Posterior vena cava (tissue), 2 donors: Measurements from ENCODE around the gene FRY. TPM values are rescaled to one million over a fixed set of nuclear protein-coding genes. Genes with fewer than 3 reads are reported as not detected.

Experiments
- DNase-seq: peaks from one replicate; pipeline ENCODE4 v3.0.0-alpha.2; 2020; ENCODE audit warnings: low spot score
- intact Hi-C, 2 donors: fragments of 100-400 bp; cut with DNase I; formaldehyde crosslinking; loops; one replicate each; pipeline versions ENCODE4 v1.14.1 to v1.14.2; 2022 to 2023
- total RNA-seq, 2 donors: library from RNA; stranded (reverse); fragmentation: NEBNext Ultra II Directional; extraction: Animal tissue kit (Norgen Biotek cat#: 25700); gene quantifications; one replicate each; pipeline ENCODE4 v1.2.1, GENCODE V29; 2021
- donor health status: DM: yes; HTN: yes; CAD: no.
- donor health status: DM: yes; HTN: yes; CAD: no.

Gene FRY
- total RNA-seq, 2 donors from 2014 or later, result 97.1 to 207 TPM

DNA sequence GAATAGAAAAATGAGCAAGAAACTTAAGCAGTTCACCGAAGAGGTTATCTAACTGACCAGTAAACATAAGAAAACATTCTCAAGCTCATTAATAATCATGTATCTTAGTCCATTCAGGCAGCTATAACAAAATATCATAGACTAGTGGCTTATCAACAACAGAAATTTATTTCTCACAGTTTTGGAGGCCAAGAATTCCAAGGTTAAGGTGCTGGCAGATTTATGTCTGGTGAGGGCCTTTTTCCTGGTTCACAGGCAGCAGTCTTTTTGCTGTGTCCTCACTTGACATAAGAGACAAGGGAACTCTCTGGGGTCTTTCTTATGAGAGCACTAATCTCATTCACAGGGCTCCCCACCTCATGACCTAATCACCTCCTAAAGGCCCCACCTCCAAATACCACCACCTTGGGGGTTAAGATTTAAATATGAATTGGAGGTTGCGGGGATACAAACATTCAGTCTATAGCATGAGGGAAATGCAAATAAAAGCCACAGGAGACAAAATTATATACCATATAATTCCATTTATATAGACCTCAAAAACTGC lies 160.0 kb downstream of the FRY start:
- intact Hi-C loops, result no loop called here
- DNase-seq, result no peak

DNA sequence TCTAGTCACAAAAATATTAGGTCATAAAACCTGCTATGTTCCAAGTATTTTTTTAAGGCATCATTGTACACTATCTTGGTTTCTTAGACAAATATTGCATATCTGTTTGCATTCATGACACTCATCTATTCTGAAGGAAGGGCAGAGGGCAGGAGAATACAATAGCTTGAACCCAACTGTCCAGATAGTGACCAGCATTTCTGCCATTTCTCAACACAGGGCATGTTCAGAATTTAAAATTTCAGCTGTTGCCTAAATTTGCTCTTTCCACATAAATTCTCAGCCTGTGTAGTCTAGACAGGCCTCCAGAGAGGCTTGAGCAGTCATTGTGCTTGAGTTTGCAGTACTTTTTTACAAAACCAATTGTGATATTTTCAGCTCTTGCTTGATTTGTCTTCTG lies 164.1 kb downstream of the FRY start:
- intact Hi-C loops, result no loop called here
- DNase-seq, result no peak

DNA sequence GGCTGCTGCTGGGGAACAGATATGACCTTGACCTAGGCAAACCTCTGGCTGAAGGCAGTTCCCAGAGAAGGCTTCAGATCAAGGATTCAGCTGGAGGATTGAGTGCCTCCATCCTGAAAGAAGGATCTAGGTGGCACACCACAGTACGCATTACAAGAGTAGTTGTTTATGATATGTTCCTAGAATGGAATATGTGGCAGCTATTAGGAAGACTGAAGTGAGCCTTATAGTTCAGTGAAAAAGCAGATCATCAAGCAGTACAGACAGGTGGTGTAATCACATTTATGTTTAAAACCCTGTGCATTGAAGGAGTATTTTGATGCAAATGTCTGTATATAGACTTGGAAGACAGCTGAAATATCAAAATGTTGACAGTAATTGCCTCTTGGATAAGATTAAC lies 167.6 kb downstream of the FRY start:
- intact Hi-C loops, result no loop called here
- DNase-seq, result no peak

DNA sequence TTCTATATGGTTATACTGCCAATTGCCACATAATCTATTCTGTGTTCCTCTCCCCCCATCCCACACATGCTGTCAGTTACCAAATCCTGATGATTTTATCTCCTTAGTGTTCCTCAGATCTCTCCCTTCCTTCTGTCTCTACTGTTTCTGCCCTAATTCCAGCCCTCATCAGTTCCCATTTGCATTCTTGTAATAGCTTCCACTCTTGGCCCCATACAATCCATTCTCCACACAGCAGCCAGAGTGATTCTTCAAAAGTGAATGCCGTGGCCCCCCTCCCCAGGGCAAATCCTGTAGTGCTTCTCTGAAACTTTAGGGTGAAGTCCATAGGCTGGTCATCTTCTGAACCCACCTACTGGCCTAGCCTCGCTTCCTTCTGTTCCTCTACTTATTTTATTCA lies 169.2 kb downstream of the FRY start:
- intact Hi-C loops, result no loop called here
- no peak for DNase-seq

DNA sequence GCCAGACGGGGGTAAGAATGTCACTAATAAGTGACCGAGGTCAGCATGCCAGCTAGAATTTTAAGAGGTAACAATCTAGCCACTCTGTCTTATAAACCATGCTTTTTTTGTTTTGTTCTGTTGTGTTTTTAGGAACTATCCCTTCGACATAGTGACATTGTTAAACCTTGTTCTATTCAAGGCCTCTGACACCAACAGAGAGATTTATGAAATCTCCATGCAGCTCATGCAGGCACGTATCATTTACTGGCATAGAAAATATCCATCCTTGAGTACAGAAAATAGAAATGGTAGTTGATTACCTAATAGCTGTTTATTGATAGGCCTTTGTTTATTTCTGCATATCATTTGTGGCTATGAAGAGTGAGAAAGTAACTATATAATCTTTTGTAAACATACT lies 170.2 kb downstream of the FRY start:
- intact Hi-C loops, result loop anchor here in 1 of 2 donors (2.0 kb wide), 1 partner anchor 49 kb away; no protein-coding TSS in a partner anchor
- DNase-seq, result no peak

DNA sequence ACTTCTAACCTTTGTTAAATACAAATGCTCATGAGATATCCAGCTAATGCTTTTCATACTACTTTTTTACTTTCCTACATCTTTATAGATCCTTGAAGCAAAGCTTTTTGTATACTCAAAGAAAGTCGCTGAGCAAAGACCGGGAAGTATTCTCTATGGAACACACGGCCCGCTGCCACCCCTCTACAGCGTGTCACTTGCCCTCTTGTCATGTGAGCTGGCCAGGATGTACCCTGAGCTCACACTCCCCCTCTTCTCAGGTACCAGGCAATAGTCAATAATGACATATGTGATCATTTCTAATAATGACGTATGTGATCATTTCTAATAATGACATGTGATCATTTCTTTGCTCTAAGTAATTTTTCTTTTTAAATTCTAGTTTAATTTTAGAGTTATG lies 170.7 kb downstream of the FRY start:
- no peak for DNase-seq
- intact Hi-C loops, result loop anchor here in 1 of 2 donors (2.0 kb wide), 1 partner anchor 49 kb away; no protein-coding TSS in a partner anchor

DNA sequence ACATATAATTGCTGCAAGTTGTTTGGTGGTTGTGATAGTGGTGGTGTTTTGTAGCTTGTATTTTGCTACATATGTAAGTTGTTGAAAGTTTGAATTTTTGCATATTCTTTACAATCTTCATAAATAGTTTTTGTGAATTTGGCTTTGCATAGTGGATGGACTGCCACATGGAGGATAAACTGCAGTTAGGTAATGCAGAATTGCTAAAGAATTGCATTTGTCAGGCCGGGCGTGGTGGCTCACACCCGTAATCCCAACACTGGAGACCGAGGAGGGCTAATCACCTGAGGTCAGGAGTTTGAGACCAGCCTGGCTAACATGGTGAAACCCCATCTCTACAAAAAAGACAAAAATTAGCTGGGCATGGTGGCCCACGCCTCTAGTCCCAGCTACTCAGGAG lies 171.6 kb downstream of the FRY start:
- no peak for DNase-seq
- intact Hi-C loops, result loop anchor here in 1 of 2 donors (2.0 kb wide), 1 partner anchor 50 kb away; no protein-coding TSS in a partner anchor

DNA sequence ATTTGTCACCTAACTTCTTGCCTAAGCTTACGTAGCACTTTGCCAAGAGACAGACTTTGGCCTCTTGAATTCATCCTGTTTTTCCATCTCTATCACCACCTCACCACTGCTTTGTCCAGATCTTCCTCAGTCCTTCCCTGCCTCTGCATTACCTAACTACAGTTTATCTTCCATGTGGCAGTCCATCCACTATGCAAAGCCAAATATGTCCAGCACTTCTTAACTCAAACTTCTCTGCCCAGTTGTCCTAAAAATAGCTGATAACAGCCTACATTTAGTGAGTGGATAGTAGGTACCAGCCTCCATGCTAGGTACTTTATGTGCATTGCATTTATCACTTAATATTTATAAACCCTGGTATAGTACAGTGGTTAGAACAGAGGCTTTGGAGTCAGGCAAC lies 172.2 kb downstream of the FRY start:
- intact Hi-C loops, result loop anchor here in 1 of 2 donors (2.0 kb wide), 1 partner anchor 51 kb away; no protein-coding TSS in a partner anchor
- DNase-seq, result no peak

DNA sequence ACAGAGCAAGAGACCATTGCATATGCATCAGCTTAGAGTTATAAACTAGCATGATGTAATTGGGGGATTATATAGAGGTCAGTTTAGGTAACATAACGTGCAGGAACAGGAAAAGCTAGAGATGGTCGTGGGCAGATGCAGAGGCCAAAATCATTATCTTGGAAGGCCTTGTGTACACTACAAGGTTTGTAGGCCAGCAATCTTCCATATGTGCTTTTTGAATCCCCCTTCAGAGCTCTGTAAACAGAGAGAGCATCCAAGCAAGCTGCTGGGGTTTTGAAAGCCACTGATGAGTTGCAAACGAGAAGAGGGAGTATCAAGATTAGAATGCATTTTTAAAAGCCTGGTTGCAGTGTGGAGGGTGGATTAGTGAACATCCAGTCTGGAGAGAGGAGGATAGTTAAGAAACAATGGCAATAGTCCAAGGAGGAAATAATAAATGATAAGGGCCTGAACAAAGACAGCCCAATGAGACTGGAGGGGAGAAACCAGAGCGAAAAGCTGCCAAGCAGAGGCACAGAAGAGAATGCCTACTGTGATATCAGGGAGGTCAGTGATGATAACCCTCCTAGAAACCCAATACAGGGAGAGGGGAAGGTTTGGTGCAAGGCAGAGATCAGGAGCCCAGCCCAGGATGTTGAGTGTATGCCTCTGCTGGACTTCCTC lies 174.0 kb downstream of the FRY start:
- no peak for DNase-seq
- intact Hi-C loops, result no loop called here

DNA sequence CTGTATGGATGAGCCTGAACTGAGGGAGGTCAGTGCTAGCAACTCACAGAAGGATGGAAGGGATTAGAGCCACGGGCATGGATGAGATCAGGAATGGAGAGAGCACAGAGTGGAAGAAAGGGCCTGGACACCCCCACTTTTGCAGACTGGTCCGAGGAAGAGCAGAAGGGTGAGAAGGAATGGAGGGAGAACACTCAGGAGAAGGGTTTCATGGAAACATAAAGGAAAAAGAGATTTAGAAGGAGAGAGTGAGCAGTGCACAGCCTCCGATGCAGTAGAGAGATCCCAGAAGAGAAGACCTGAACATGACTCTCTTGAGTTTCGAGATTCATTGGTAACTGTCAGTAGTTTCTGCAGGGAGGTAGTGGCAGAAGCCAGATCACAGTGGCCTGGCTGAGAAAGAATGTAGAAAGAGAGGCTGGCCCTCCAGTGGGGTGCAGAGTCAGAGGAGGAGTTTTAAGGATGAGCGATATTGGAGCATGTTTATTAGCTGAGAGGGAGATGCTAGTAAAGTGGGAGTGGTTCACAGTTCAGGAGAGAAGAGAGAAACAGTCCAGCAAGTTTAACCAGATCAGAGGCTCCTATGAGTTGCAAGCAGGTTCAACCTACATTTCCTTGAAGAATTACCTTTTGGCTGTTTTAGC lies 174.6 kb downstream of the FRY start:
- DNase-seq, result no peak
- intact Hi-C loops, result no loop called here

DNA sequence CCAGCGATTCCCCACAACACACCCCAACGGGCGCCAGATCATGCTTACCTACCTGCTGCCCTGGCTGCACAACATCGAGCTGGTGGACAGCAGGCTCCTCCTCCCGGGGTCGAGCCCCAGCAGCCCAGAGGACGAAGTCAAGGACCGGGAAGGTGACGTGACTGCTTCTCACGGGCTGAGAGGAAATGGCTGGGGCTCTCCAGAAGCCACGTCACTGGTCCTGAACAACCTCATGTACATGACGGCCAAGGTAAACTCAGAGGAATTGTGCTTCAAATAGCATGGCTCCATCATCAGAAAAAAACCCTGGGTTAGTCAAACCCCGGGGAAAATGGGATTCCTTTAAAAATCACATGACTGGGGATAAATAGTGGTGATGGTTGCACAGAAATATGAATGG lies 177.3 kb downstream of the FRY start:
- no peak for DNase-seq

DNA sequence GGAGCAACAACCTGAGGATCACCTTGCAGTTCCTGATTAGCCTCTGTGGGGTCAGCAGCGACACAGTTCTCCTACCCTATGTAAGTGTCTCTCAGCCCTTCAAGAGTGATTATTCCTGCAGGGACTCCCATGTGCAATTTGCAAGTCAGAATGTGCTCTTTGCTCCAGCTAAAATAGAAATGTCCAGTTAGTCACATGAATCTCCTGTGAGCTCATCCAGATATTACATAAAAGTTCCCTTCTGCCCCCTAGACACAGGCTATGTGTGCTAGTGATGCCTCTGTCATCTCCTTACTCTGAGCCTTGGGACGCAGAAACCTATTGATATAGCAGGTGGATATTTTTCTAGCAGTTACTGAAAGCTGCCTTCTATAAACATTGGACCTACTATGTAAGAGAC lies 178.1 kb downstream of the FRY start:
- intact Hi-C loops, result no loop called here
- no peak for DNase-seq

More for the DNA sequence above, 177.3 kb downstream of the FRY start:
- intact Hi-C loops, result no loop called here

DNA sequence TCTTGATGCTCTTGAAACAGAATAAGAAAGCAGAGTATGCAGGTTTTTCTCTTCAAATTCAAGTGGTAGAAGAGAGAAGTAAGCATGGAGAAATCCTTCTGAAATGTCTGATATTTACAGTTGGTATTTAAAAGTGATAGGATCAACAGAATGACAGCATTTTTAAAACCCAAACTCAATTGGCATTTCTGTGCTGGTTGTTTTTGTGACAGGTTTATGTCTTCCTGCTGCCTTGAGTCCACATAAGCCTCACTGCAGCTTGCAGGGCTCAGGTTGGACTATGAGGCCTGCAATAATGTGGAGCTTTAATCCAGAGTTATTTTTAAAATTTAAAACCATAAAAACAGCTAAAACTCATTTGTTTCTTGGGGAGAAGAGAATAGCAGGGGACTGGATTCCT lies 178.5 kb downstream of the FRY start:
- no peak for DNase-seq
- intact Hi-C loops, result no loop called here

DNA sequence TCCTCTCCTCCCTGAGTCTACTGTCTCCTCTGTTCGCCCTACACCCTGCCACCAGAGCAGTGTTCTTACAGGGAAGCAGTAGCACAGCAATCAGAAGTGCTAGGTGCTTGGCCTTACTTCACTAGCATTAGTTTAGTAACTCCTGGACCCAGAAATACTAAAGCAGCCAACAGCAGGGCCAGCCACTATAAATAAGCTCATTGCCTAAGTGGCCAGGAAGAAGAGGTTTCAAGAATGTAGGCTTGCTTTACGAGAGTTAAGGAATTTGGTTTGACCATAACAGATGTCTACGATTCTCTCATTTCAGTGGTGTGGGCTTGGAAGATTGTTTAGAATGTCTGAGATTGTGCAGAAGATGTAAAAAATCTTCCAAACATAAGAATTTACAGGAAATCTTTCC lies 180.2 kb downstream of the FRY start:
- no peak for DNase-seq
- intact Hi-C loops, result no loop called here

DNA sequence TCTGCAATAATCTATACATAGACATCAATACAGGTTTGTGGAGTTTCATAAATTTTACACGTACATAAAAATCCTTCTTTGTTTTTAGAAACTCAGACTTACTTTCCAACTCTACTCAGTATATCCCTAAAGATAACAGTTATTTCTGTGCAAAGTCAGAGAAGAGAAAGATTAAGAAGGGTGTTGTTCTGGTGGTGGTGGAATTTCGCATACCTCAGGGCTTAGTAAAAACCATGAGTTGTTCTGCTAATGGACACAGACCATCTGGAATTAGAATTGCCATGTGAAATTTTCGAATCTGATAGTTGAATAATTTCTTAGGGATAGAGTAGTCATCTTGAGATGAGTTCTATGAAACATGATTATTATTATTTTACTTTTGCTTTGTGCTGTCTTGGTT lies 180.8 kb downstream of the FRY start:
- intact Hi-C loops, result no loop called here
- no peak for DNase-seq

DNA sequence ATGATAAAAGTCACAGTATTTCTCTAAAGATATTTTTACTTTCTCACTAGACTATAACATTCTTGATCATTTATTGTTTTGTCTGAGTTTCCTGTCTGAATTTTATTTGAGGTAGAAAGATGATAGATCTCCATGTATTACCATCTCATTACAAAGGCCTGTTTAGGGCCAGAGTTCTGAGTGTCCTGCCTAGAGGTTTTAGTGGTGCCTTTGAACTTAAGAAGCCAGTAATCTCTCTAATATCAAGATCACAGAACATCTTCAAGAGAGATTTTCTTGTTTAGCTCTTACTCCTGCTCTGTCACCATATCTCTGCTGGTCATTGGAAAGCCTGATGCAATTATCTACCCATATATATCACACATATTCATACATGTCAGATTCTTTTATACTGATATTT lies 182.1 kb downstream of the FRY start:
- intact Hi-C loops, result no loop called here
- DNase-seq, result no peak

DNA sequence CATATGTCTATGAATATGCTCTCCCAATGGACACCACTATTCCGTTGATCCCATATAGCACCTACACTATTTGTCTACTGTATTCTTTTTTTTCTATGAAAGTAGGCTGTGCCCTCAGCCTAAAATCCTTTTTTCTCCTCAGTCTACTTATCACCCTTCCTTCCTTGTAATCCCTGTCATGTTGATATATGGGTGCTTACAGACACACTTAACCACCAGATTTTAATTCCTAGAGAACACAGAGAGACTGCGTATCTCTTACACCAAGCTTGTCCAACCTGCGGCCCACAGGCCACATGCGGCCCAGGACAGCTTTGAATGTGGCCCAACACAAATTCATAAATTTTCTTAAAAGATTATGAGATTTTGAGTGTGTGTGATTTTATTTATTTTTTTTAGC lies 182.5 kb downstream of the FRY start:
- DNase-seq, result no peak
- intact Hi-C loops, result no loop called here

DNA sequence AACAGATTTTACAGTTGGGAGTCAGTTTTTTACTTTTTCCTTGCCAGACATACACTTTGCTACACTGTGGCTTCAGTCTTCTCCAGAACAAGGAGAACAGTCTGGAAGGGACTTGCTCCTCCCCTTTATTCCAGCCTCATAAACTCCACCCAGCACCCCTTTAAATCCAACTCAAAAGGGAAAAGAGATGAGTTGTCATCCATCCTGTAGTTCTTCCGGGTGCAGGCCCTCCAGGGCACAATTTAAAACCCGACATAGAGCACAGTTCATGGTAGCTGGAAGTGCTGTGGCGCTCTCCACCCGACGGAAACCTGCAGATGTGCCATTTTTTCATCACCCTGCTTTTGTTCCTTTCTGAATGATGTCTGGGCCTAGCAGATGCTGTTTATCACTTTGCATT lies 184.7 kb downstream of the FRY start:
- intact Hi-C loops, result no loop called here
- no peak for DNase-seq

DNA sequence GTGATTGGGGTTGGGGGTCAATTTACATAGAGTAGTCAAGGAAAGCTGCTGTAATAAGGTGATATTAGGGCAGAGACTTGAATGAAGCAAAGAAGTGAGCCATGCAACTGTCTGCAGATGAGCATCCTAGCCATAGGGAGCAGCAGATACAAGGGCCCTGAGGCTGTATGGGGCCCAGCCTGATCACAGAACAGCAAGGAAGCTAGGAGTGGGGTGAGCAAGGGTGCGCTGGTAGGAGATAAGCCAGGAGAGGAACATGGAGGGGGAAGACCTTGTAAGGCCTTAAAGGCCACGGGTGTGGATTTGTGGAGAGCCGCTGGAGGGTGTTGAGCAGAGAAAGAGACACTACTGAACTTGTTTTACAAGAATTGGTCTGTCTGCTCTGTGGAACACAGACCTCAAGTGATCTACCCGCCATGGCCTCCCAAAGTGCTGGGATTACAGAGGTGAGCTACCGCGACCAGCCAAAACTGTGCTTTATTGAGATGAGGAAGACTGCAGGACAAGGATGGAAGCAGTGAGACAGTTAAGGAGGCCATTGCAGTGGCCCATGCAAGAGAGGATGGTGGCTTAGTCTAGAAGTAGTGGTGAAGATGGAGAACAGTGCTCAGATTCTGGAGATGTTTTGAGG lies 190.6 kb downstream of the FRY start:
- intact Hi-C loops, result no loop called here
- DNase-seq, result no peak

DNA sequence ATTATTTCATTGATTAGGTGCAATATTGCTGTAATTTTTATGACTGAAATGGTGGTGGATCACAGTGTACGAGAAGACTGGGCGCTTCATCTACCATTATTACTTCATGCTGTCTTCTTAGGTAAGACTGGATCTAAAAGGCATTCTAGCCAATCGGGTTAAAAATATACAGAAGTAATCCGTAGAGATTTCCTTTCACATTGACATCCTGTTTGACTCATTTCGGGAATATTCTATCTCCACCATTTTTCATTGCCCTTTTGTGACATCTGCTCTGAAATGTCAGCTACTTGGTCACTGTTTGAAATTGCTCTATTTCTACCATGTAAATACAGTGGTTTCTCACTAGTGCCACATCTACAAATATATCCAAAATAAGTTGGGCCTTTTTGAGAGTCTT lies 193.3 kb downstream of the FRY start:
- intact Hi-C loops, result no loop called here
- no peak for DNase-seq
